Cardiac fibroblast (primary cell): Measurements from ENCODE around the gene GREM1.

Experiments used
- DNase-seq, 2 donors: peaks; one replicate each; pipeline versions ENCODE4 v3.0.0 to v3.0.0-alpha.2; 2010; ENCODE audit warnings: low read depth in 2 of 2
- H3K4me3 ChIP-seq, 2 donors: replicated peaks in 1 of 2; 1 replicate in 1 of 2; 2 replicates in 1 of 2; pipeline ENCODE4 v1.5.1; 2011; ENCODE audit warnings: low read depth in 2 of 2, low read length in 2 of 2, mild to moderate bottlenecking in 2 of 2, moderate library complexity in 1 of 2
- CTCF ChIP-seq: IDR thresholded peaks from one replicate; pipeline ENCODE4 v1.5.1; 2011; ENCODE audit warnings: low read depth, mild to moderate bottlenecking, low read length, inconsistent platforms

The GREM1 gene

GRCh38 chr15:32705446-32705845, 12.4 kb upstream of the GREM1 start:
- peak in 1 of 2 donors; percentile 65 for DNase-seq
- TF ChIP-seq CTCF = no peak
- H3K4me3 ChIP-seq = no peak overlapping the region

- TF ChIP-seq CTCF = no peak
- no peak overlapping the region for H3K4me3 ChIP-seq
- DNase-seq = peak in 1 of 2 donors; percentile 80
Observed at GRCh38 chr15:32706704-32707103, 11.1 kb upstream of the GREM1 start.

- no peak overlapping the region for H3K4me3 ChIP-seq
- TF ChIP-seq CTCF = no peak
- no peak for DNase-seq
Observed at GRCh38 chr15:32707436-32707835, 10.4 kb upstream of the GREM1 start.

GRCh38 chr15:32709295-32710033, 8.3 kb upstream of the GREM1 start:
- no peak for DNase-seq
- no peak overlapping the region for H3K4me3 ChIP-seq
- TF ChIP-seq CTCF = no peak

- DNase-seq = peak in 1 of 2 donors; percentile 50
- H3K4me3 ChIP-seq = no peak overlapping the region
- no peak for TF ChIP-seq CTCF
Observed at GRCh38 chr15:32715276-32715675, 2.5 kb upstream of the GREM1 start.

- peak overlapping the region in 1 of 2 donors; percentile 75 for H3K4me3 ChIP-seq
- TF ChIP-seq CTCF = no peak
- peak in 1 of 2 donors; percentile 43 for DNase-seq
Observed at GRCh38 chr15:32716216-32716914, 1.4 kb upstream of the GREM1 start.
